CD4-positive, alpha-beta memory T cell (primary cell): ENCODE data around the gene EIF4G2. TPM values are rescaled to one million over a fixed set of nuclear protein-coding genes. Genes with fewer than 3 reads are reported as not detected.
A peak's percentile ranks its signal among the peaks of the same experiment; 100 is the strongest.

Experiments used
- CTCF ChIA-PET: fragments of 350-600 bp; sonication (Branson Sonifier 250); formaldehyde crosslinking; loops from one replicate; lab custom pipeline; 2021; ENCODE audit warnings: inconsistent platforms; ENCODE audit not compliant: partially characterized antibody; lab: Charles Lee
- POLR2A ChIA-PET: fragments of 350-600 bp; sonication (Branson Sonifier 250); formaldehyde crosslinking; loops from one replicate; lab custom pipeline; 2021; ENCODE audit not compliant: partially characterized antibody; lab: Charles Lee
- DNase-seq, 5 donors: peaks; one replicate each; pipeline versions ENCODE4 v3.0.0 to v3.0.0-alpha.2; 2020 to 2022; ENCODE audit warnings: mixed read lengths in 1 of 5
- H3K27ac ChIP-seq: one replicate; pipeline ENCODE4 v1.7.0; 2013; ENCODE audit warnings: low read depth, low read length
- H3K27me3 ChIP-seq: 2 replicates; pipeline ENCODE4 v1.7.0; 2013; ENCODE audit warnings: mild to moderate bottlenecking, low read length, moderate library complexity; ENCODE audit not compliant: insufficient read depth
- H3K36me3 ChIP-seq: 2 replicates; pipeline ENCODE4 v1.7.0; 2013; ENCODE audit warnings: mild to moderate bottlenecking, low read length, moderate library complexity; ENCODE audit not compliant: insufficient read depth
- H3K4me1 ChIP-seq: 2 replicates; pipeline ENCODE4 v1.7.0; 2013; ENCODE audit warnings: mild to moderate bottlenecking, low read length, moderate library complexity; ENCODE audit not compliant: insufficient read depth
- H3K4me3 ChIP-seq, 2 donors: one replicate each; pipeline ENCODE4 v1.7.0; 2013; ENCODE audit warnings: low read length in 2 of 2, mild to moderate bottlenecking in 1 of 2
- H3K9me3 ChIP-seq, 2 donors: one replicate each; pipeline ENCODE4 v1.7.0; 2013; ENCODE audit warnings: low read length in 2 of 2, control low read depth in 1 of 2; ENCODE audit not compliant: control insufficient read depth in 1 of 2
- H3K27ac Mint-ChIP-seq, 7 donors: one replicate each; pipeline ENCODE4 v1.8.0; 2020 to 2021; ENCODE audit warnings: mixed read lengths in 7 of 7, mild to moderate bottlenecking in 6 of 7, inconsistent platforms in 3 of 7, moderate library complexity in 3 of 7
- H3K27me3 Mint-ChIP-seq, 2 donors: one replicate each; pipeline ENCODE4 v1.8.0; 2020 to 2021; ENCODE audit warnings: mixed read lengths in 2 of 2
- H3K36me3 Mint-ChIP-seq, 2 donors: one replicate each; pipeline ENCODE4 v1.8.0; 2020 to 2021; ENCODE audit warnings: mixed read lengths in 2 of 2, inconsistent platforms in 1 of 2, mild to moderate bottlenecking in 1 of 2
- H3K4me1 Mint-ChIP-seq, 4 donors: one replicate each; pipeline ENCODE4 v1.8.0; 2020 to 2021; ENCODE audit warnings: mixed read lengths in 4 of 4, mild to moderate bottlenecking in 1 of 4
- H3K4me3 Mint-ChIP-seq, 8 donors: one replicate each; pipeline ENCODE4 v1.8.0; 2020 to 2021; ENCODE audit warnings: mixed read lengths in 8 of 8, mild to moderate bottlenecking in 7 of 8, moderate library complexity in 6 of 8, inconsistent platforms in 3 of 8
- H3K9me3 Mint-ChIP-seq, 8 donors: one replicate each; pipeline ENCODE4 v1.8.0; 2020 to 2021; ENCODE audit warnings: mixed read lengths in 8 of 8, mild to moderate bottlenecking in 5 of 8, inconsistent platforms in 3 of 8, moderate library complexity in 1 of 8
- intact Hi-C: fragments of 100-400 bp; cut with micrococcal nuclease; formaldehyde crosslinking; loops from one replicate; pipeline ENCODE4 v1.15.1; 2023
- polyA plus RNA-seq, 2 donors: library from polyadenylated mRNA; unstranded; fragments of 300-500 nt; fragmentation: Illumina TruSeq; gene quantifications; one replicate each; pipeline ENCODE4 v1.2.3, GENCODE V29; 2021
- total RNA-seq, 2 experiments: library from RNA; stranded (reverse); gene quantifications; one replicate each; pipeline ENCODE4 v1.2.3, GENCODE V29; 2021

EIF4G2 gene
- total and polyA plus RNA-seq, 4 experiments from 2014 or later, result 521 to 664 (median 595) TPM

GRCh38 chr11:10770626-10771254 is 38.0 kb downstream of the EIF4G2 start:
- Histone ChIP-seq H3K27ac (no peak overlapping the region), H3K4me3 (no peak overlapping the region), H3K4me1 (no peaks in the 10 kb centered on the region), H3K9me3 (no peaks in the 10 kb centered on the region), H3K36me3 (peaks cover 85% of the 10 kb centered on the region), H3K27me3 (no peaks in the 10 kb centered on the region)
- CTCF ChIA-PET, result interaction anchor here (1.0 to 5.3 kb wide), 16 partner anchors 10 to 252 kb away, joined by 3 to 35 read pairs (median 6); partner anchors contain the start of genes EIF4G2 and RNF141
- Mint-ChIP-seq H3K27me3 (no peaks in the 10 kb centered on the region), H3K9me3 (no peaks in the 10 kb centered on the region), H3K4me3 (no peak overlapping the region), H3K27ac (peak overlapping the region in 1 of 7 donors; percentile 13), H3K36me3 (peaks cover 22 to 58% of the 10 kb centered on the region in 2 donors), H3K4me1 (no peaks in the 10 kb centered on the region)
- intact Hi-C loops, result loop anchor here (1.0 to 5.0 kb wide), 3 partner anchors 20 to 1017 kb away; partner anchors contain the start of gene CTR9
- peak in 2 of 5 donors; percentile 5 to 12 for DNase-seq
- POLR2A ChIA-PET, result interaction anchor here (1.0 to 1.6 kb wide), 4 partner anchors 12 to 1072 kb away, joined by 3 to 7 read pairs (median 4); partner anchors contain the start of gene EIF4G2

- Histone ChIP-seq H3K36me3 (peaks cover 77% of the 10 kb centered on the region), H3K9me3 (no peaks in the 10 kb centered on the region), H3K4me1 (no peaks in the 10 kb centered on the region), H3K27me3 (no peaks in the 10 kb centered on the region), H3K4me3 (no peak overlapping the region), H3K27ac (no peak overlapping the region)
- Mint-ChIP-seq H3K4me3 (no peak overlapping the region), H3K27ac (peak overlapping the region in 1 of 7 donors; percentile 17), H3K9me3 (no peaks in the 10 kb centered on the region), H3K4me1 (peaks cover 0 to 5% (median 2%) of the 10 kb centered on the region in 4 donors), H3K36me3 (peaks cover 31 to 48% of the 10 kb centered on the region in 2 donors), H3K27me3 (no peaks in the 10 kb centered on the region)
- intact Hi-C loops, result no loop called here
- POLR2A ChIA-PET, result no interaction called here
- CTCF ChIA-PET, result interaction anchor here (1.1 to 1.7 kb wide), 2 partner anchors 10 to 13 kb away, joined by 3 to 4 read pairs; partner anchors contain the start of gene CTR9
- DNase-seq, result no peak
These were observed 44.3 kb downstream of the EIF4G2 start for GRCh38 chr11:10764412-10764811.

GRCh38 chr11:10763766-10764165 is 45.0 kb downstream of the EIF4G2 start:
- H3K36me3 ChIP-seq, result peaks cover 80% of the 10 kb centered on the region
- intact Hi-C loops, result no loop called here
- Mint-ChIP-seq H3K9me3 (no peaks in the 10 kb centered on the region), H3K36me3 (peaks cover 28 to 48% of the 10 kb centered on the region in 2 donors), H3K4me1 (peaks cover 0 to 5% (median 2%) of the 10 kb centered on the region in 4 donors), H3K27me3 (no peaks in the 10 kb centered on the region), H3K27ac (peak overlapping the region in 3 of 7 donors; percentile 17 to 24 (median 17)), H3K4me3 (no peak overlapping the region)
- no peaks in the 10 kb centered on the region for H3K9me3 ChIP-seq
- no peak overlapping the region for H3K27ac ChIP-seq
- no peak for DNase-seq
- H3K4me3 ChIP-seq, result no peak overlapping the region
- H3K4me1 ChIP-seq, result no peaks in the 10 kb centered on the region
- ChIA-PET CTCF (interaction anchor here (0.7 to 1.7 kb wide), 7 partner anchors 9 to 224 kb away, joined by 3 to 5 read pairs (median 3); partner anchors contain the start of genes CTR9 and RNF141), POLR2A (interaction anchor here (1.2 to 1.4 kb wide), 2 partner anchors 45 to 94 kb away, joined by 3 to 13 read pairs; partner anchors contain the start of genes EIF4G2 and ZBED5)
- no peaks in the 10 kb centered on the region for H3K27me3 ChIP-seq

GRCh38 chr11:10762913-10763421 is 45.8 kb downstream of the EIF4G2 start:
- Histone ChIP-seq H3K27ac (no peak overlapping the region), H3K9me3 (no peaks in the 10 kb centered on the region), H3K27me3 (no peaks in the 10 kb centered on the region), H3K4me1 (no peaks in the 10 kb centered on the region), H3K36me3 (peaks cover 84% of the 10 kb centered on the region), H3K4me3 (no peak overlapping the region)
- POLR2A ChIA-PET, result interaction anchor here (1.2 to 1.4 kb wide), 2 partner anchors 46 to 94 kb away, joined by 3 to 13 read pairs; partner anchors contain the start of genes EIF4G2 and ZBED5
- H3K4me1 Mint-ChIP-seq, result peaks cover 0 to 5% (median 2%) of the 10 kb centered on the region in 4 donors
- DNase-seq, result no peak
- H3K9me3 Mint-ChIP-seq, result no peaks in the 10 kb centered on the region
- peaks cover 28 to 48% of the 10 kb centered on the region in 2 donors for H3K36me3 Mint-ChIP-seq
- H3K4me3 Mint-ChIP-seq, result no peak overlapping the region
- intact Hi-C loops, result no loop called here
- CTCF ChIA-PET, result interaction anchor here (0.7 to 1.2 kb wide), 5 partner anchors 9 to 223 kb away, joined by 3 to 5 read pairs (median 3); partner anchors contain the start of gene RNF141
- H3K27ac Mint-ChIP-seq, result no peak overlapping the region
- H3K27me3 Mint-ChIP-seq, result no peaks in the 10 kb centered on the region

- no peaks in the 10 kb centered on the region for H3K4me1 ChIP-seq
- H3K27ac ChIP-seq, result no peak overlapping the region
- ChIA-PET POLR2A (no interaction called here), CTCF (no interaction called here)
- Mint-ChIP-seq H3K27ac (peak overlapping the region in 3 of 7 donors; percentile 1 to 14 (median 8)), H3K9me3 (no peaks in the 10 kb centered on the region), H3K4me1 (peaks cover 0 to 5% (median 2%) of the 10 kb centered on the region in 4 donors), H3K4me3 (no peak overlapping the region), H3K27me3 (no peaks in the 10 kb centered on the region), H3K36me3 (peaks cover 28 to 48% of the 10 kb centered on the region in 2 donors)
- no peak overlapping the region for H3K4me3 ChIP-seq
- peaks cover 84% of the 10 kb centered on the region for H3K36me3 ChIP-seq
- H3K9me3 ChIP-seq, result no peaks in the 10 kb centered on the region
- no peaks in the 10 kb centered on the region for H3K27me3 ChIP-seq
- intact Hi-C loops, result no loop called here
- DNase-seq, result no peak
These were observed 46.5 kb downstream of the EIF4G2 start for GRCh38 chr11:10762185-10762584.

GRCh38 chr11:10761085-10761698 is 47.5 kb downstream of the EIF4G2 start:
- Mint-ChIP-seq H3K4me1 (peaks cover 0 to 5% (median 2%) of the 10 kb centered on the region in 4 donors), H3K9me3 (no peaks in the 10 kb centered on the region), H3K27me3 (no peaks in the 10 kb centered on the region), H3K4me3 (no peak overlapping the region), H3K36me3 (peaks cover 28 to 49% of the 10 kb centered on the region in 2 donors), H3K27ac (peak overlapping the region in 1 of 7 donors; percentile 8)
- Histone ChIP-seq H3K4me1 (no peaks in the 10 kb centered on the region), H3K27me3 (no peaks in the 10 kb centered on the region), H3K36me3 (peaks cover 81% of the 10 kb centered on the region), H3K4me3 (no peak overlapping the region), H3K9me3 (no peaks in the 10 kb centered on the region), H3K27ac (no peak overlapping the region)
- POLR2A ChIA-PET, result interaction anchor here (1.0 kb wide), 1 partner anchor 19 kb away, joined by 3 read pairs; no protein-coding TSS in a partner anchor
- intact Hi-C loops, result no loop called here
- CTCF ChIA-PET, result interaction anchor here (2.5 kb wide), 1 partner anchor 9 kb away, joined by 10 read pairs; no protein-coding TSS in a partner anchor
- DNase-seq, result no peak
